HFFc6 (cell line): ENCODE data around the gene ACER3. TPM values are rescaled to one million over a fixed set of nuclear protein-coding genes. Genes with fewer than 3 reads are reported as not detected.

Experiments used
- DNase-seq: peaks from one replicate; pipeline ENCODE4 v3.0.0-alpha.2; 2018
- H3K27ac Mint-ChIP-seq: 2 replicates; pipeline ENCODE4 v1.8.0; 2020; ENCODE audit warnings: mild to moderate bottlenecking, mixed read lengths
- H3K27me3 Mint-ChIP-seq: 2 replicates; pipeline ENCODE4 v1.8.0; 2021; ENCODE audit warnings: mild to moderate bottlenecking, moderate library complexity, mixed read lengths; ENCODE audit not compliant: insufficient read depth
- H3K36me3 Mint-ChIP-seq: 2 replicates; pipeline ENCODE4 v1.8.0; 2021; ENCODE audit warnings: low read depth, mixed read lengths
- H3K4me1 Mint-ChIP-seq: 2 replicates; pipeline ENCODE4 v1.8.0; 2020; ENCODE audit warnings: low read depth, mixed read lengths
- H3K4me3 Mint-ChIP-seq: 2 replicates; pipeline ENCODE4 v1.8.0; 2020; ENCODE audit warnings: mild to moderate bottlenecking, moderate library complexity, mixed read lengths
- H3K9me3 Mint-ChIP-seq: 2 replicates; pipeline ENCODE4 v1.8.0; 2020; ENCODE audit warnings: mild to moderate bottlenecking, mixed read lengths
- total RNA-seq, 6 experiments: library from RNA; stranded (reverse); fragmentation: NEBNext Ultra II Directional; extraction: Animal tissue kit (Norgen Biotek cat#: 25700); gene quantifications; 2 replicates in 1 of 6; 3 replicates in 5 of 6; pipeline ENCODE4 v1.2.3, GENCODE V29; 2021
- TF ChIP-seq, protein P1 (sequence below): fragments of 200-600 bp; sonication (generic); IDR thresholded peaks from 2 replicates; pipeline ENCODE4 v1.5.0; 2021; ENCODE audit warnings: antibody characterized with exemption, mild to moderate bottlenecking

Gene ACER3
- total RNA-seq, 6 experiments from 2014 or later = 13.9 to 18.2 (median 15.3) TPM

DNA sequence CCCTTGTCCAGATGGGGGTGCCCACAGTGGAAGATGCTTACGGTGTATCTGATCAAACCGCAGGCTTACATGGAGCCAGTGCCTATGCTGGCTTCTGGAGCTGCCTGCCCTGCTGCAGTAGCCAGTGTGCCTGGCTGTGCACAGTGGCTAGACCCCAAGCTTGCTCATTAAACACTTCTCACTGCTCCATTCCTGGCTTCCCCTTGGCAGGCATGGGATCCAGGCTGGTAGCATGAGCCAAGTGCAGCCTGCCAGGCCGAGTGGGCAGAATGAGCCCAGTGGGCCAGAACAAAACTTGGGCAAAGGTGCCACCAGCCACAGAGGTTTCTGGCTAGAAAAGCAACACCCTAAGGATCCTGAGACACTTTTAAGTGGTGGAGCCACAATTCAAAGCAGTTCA is 118.1 kb downstream of the ACER3 start:
- Mint-ChIP-seq H3K4me3 (no peak overlapping the region), H3K9me3 (no peaks in the 10 kb centered on the region), H3K27ac (no peak overlapping the region), H3K4me1 (no peaks in the 10 kb centered on the region), H3K36me3 (peaks cover 6% of the 10 kb centered on the region), H3K27me3 (no peaks in the 10 kb centered on the region; the same call in 1 of the 2 replicates)
- DNase-seq = no peak
- TF ChIP-seq, protein P1, sequence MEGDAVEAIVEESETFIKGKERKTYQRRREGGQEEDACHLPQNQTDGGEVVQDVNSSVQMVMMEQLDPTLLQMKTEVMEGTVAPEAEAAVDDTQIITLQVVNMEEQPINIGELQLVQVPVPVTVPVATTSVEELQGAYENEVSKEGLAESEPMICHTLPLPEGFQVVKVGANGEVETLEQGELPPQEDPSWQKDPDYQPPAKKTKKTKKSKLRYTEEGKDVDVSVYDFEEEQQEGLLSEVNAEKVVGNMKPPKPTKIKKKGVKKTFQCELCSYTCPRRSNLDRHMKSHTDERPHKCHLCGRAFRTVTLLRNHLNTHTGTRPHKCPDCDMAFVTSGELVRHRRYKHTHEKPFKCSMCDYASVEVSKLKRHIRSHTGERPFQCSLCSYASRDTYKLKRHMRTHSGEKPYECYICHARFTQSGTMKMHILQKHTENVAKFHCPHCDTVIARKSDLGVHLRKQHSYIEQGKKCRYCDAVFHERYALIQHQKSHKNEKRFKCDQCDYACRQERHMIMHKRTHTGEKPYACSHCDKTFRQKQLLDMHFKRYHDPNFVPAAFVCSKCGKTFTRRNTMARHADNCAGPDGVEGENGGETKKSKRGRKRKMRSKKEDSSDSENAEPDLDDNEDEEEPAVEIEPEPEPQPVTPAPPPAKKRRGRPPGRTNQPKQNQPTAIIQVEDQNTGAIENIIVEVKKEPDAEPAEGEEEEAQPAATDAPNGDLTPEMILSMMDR = no peak

GRCh38 chr11:76980196-76980595 is 119.5 kb downstream of the ACER3 start:
- Mint-ChIP-seq H3K9me3 (no peaks in the 10 kb centered on the region), H3K27ac (no peak overlapping the region), H3K4me1 (no peaks in the 10 kb centered on the region), H3K4me3 (no peak overlapping the region), H3K27me3 (no peaks in the 10 kb centered on the region; the same call in 1 of the 2 replicates), H3K36me3 (peaks cover 6% of the 10 kb centered on the region)
- DNase-seq = no peak
- TF ChIP-seq, protein P1 = no peak

- no peak for DNase-seq
- Mint-ChIP-seq H3K27ac (no peak overlapping the region), H3K27me3 (no peaks in the 10 kb centered on the region; the same call in none of the 2 replicates), H3K4me3 (no peak overlapping the region), H3K36me3 (no peaks in the 10 kb centered on the region), H3K9me3 (no peaks in the 10 kb centered on the region), H3K4me1 (no peaks in the 10 kb centered on the region)
- TF ChIP-seq, protein P1 = no peak
Observed at GRCh38 chr11:76984743-76985142, 124.0 kb downstream of the ACER3 start.

- Mint-ChIP-seq H3K4me1 (no peaks in the 10 kb centered on the region), H3K9me3 (no peaks in the 10 kb centered on the region), H3K4me3 (no peak overlapping the region), H3K27ac (no peak overlapping the region), H3K36me3 (no peaks in the 10 kb centered on the region), H3K27me3 (no peaks in the 10 kb centered on the region; the same call in none of the 2 replicates)
- TF ChIP-seq, protein P1 = no peak
- no peak for DNase-seq
Observed at GRCh38 chr11:76987203-76987602, 126.5 kb downstream of the ACER3 start.

DNA sequence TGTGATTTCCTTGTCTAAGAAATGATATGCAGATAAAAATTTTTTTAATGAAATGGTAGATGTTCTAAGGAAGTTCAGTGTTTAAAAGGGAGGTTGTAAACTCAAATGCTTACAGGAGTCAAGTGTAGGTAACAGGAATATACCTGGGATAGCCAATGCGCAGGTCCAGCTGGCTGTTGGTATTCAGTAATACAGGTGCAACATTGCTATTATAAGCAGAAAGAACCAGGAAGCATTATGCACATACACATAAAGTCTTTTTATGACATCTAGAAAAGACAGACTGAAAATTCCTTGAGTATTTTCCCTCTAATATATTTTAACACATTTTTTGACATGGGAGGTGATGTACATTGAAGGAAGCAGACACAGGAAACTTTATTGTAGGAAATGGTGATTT is 129.9 kb downstream of the ACER3 start:
- Mint-ChIP-seq H3K36me3 (no peaks in the 10 kb centered on the region), H3K27ac (no peak overlapping the region), H3K4me3 (no peak overlapping the region), H3K27me3 (no peaks in the 10 kb centered on the region; the same call in 1 of the 2 replicates), H3K9me3 (no peaks in the 10 kb centered on the region), H3K4me1 (no peaks in the 10 kb centered on the region)
- TF ChIP-seq, protein P1 = no peak
- DNase-seq = no peak

GRCh38 chr11:76995081-76995576 is 134.4 kb downstream of the ACER3 start:
- Mint-ChIP-seq H3K4me3 (no peak overlapping the region), H3K36me3 (no peaks in the 10 kb centered on the region), H3K4me1 (no peaks in the 10 kb centered on the region), H3K27me3 (no peaks in the 10 kb centered on the region), H3K9me3 (no peaks in the 10 kb centered on the region), H3K27ac (no peak overlapping the region)
- no peak for DNase-seq
- TF ChIP-seq, protein P1 = no peak
